ENCODE results near the gene METTL3. TPM values are rescaled to one million over a fixed set of nuclear protein-coding genes. Genes with fewer than 3 reads are reported as not detected.

The METTL3 gene
- total RNA-seq, 4 donors from 2014 or later: 40.6 to 64.4 (median 48.0) TPM

DNA sequence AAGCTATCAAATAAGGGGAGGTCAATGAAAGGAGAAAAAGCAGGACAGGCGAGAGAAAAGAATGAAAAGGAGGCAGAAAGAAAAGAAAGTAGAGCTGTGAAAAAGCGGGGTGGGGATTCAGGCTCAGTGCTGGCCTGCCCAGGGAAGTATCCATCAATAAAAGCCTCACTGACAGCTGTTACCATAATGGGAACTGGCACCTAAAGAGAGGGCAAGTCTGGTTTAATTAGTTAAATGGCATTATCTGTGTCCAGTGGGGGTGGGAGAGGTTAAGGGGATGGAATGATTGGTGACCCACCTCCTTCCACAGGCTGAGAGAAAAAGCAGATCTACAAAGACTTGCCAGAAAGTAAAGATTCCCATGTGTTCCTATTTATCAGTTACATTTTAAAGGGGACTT lies 7.6 kb upstream of the METTL3 start:
- Histone ChIP-seq H3K36me3 (peaks cover 0 to 17% (median 2%) of the 10 kb centered on the region in 4 donors), H3K9me3 (no peaks in the 10 kb centered on the region), H3K27me3 (no peaks in the 10 kb centered on the region), H3K4me3 (no peak overlapping the region), H3K4me1 (no peaks in the 10 kb centered on the region), H3K27ac (replicated peaks in 1 of 4) (no peak overlapping the region)
- TF ChIP-seq, protein P1, sequence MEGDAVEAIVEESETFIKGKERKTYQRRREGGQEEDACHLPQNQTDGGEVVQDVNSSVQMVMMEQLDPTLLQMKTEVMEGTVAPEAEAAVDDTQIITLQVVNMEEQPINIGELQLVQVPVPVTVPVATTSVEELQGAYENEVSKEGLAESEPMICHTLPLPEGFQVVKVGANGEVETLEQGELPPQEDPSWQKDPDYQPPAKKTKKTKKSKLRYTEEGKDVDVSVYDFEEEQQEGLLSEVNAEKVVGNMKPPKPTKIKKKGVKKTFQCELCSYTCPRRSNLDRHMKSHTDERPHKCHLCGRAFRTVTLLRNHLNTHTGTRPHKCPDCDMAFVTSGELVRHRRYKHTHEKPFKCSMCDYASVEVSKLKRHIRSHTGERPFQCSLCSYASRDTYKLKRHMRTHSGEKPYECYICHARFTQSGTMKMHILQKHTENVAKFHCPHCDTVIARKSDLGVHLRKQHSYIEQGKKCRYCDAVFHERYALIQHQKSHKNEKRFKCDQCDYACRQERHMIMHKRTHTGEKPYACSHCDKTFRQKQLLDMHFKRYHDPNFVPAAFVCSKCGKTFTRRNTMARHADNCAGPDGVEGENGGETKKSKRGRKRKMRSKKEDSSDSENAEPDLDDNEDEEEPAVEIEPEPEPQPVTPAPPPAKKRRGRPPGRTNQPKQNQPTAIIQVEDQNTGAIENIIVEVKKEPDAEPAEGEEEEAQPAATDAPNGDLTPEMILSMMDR (IDR thresholded peaks at IDR 0.05): no peak
- WGBS: 67% methylated on average over 2 of the region's 2 CpGs
- no peak for DNase-seq (ENCODE audit: extremely low spot score)
- intact Hi-C loops (cut with DNase I): no loop called here

GRCh38 chr14:21514341-21514740 lies 3.2 kb upstream of the METTL3 start:
- intact Hi-C loops (cut with DNase I): loop anchor here (5.0 kb wide), 1 partner anchor 37 kb away; the partner anchor contains the start of genes RAB2B and TOX4
- Histone ChIP-seq H3K36me3 (no peaks in the 10 kb centered on the region), H3K4me3 (no peak overlapping the region), H3K27ac (replicated peaks in 1 of 4) (no peak overlapping the region), H3K27me3 (no peaks in the 10 kb centered on the region), H3K9me3 (no peaks in the 10 kb centered on the region), H3K4me1 (peaks cover 12 to 17% (median 15%) of the 10 kb centered on the region in 4 donors)
- no peak for TF ChIP-seq POLR2AphosphoS5 (IDR thresholded peaks at IDR 0.05)
- WGBS: 100% methylated on average over 1 of the region's 1 CpG
- DNase-seq (ENCODE audit: extremely low spot score): no peak

GRCh38 chr14:21509432-21510143 lies 1.6 kb downstream of the METTL3 start:
- TF ChIP-seq EP300 (IDR thresholded peaks at IDR 0.05) (no peak), POLR2AphosphoS5 (IDR thresholded peaks at IDR 0.05) (no peak), POLR2A (IDR thresholded peaks at IDR 0.05; ENCODE audit: low read depth) (no peak)
- TF ChIP-seq, protein P1 (IDR thresholded peaks at IDR 0.05): no peak
- no peak overlapping the region for H3K27ac ChIP-seq (replicated peaks in 1 of 4)
- no peaks in the 10 kb centered on the region for H3K9me3 ChIP-seq
- H3K27me3 ChIP-seq: no peaks in the 10 kb centered on the region
- H3K36me3 ChIP-seq: peaks cover 0 to 17% (median 4%) of the 10 kb centered on the region in 4 donors
- WGBS: 85% methylated on average over 6 of the region's 6 CpGs
- DNase-seq (ENCODE audit: extremely low spot score): no peak
- intact Hi-C loops (cut with DNase I): loop anchor here (5.0 kb wide), 1 partner anchor 32 kb away; the partner anchor contains the start of genes RAB2B and TOX4
- peaks cover 12 to 39% (median 37%) of the 10 kb centered on the region in 4 donors for H3K4me1 ChIP-seq
- peak overlapping the region in 3 of 4 donors; percentile 72 to 92 (median 74) for H3K4me3 ChIP-seq

DNA sequence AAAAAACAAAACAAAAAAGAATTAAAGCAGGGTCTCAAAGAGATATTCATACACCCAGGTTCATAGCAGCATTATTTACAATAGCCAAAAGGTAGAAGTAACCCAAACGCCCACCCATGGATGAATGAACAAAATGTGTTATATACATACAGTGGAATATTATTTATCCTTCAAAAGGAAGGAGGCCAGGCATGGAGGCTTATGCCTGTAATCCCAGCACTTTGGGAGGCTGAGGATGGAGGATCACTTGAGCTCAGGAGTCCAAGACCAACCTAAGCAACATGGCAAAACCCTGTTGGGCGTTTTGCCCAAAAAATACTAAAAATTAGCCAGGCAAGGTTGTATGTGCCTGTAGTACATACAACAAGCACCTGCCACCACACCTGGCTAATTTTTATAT lies 4.6 kb downstream of the METTL3 start:
- DNase-seq (ENCODE audit: extremely low spot score): no peak
- intact Hi-C loops (cut with DNase I): no loop called here
- WGBS: 87% methylated on average over 2 of the region's 2 CpGs
- Histone ChIP-seq H3K4me3 (no peak overlapping the region), H3K9me3 (no peaks in the 10 kb centered on the region), H3K27ac (replicated peaks in 1 of 4) (no peak overlapping the region), H3K36me3 (peaks cover 7 to 39% (median 25%) of the 10 kb centered on the region in 4 donors), H3K27me3 (no peaks in the 10 kb centered on the region), H3K4me1 (peaks cover 12 to 37% (median 36%) of the 10 kb centered on the region in 4 donors)
- TF ChIP-seq EP300 (IDR thresholded peaks at IDR 0.05): no peak
- TF ChIP-seq, protein P1 (IDR thresholded peaks at IDR 0.05): no peak
- TF ChIP-seq POLR2A (IDR thresholded peaks at IDR 0.05; ENCODE audit: low read depth): no peak
- TF ChIP-seq POLR2AphosphoS5 (IDR thresholded peaks at IDR 0.05): no peak

DNA sequence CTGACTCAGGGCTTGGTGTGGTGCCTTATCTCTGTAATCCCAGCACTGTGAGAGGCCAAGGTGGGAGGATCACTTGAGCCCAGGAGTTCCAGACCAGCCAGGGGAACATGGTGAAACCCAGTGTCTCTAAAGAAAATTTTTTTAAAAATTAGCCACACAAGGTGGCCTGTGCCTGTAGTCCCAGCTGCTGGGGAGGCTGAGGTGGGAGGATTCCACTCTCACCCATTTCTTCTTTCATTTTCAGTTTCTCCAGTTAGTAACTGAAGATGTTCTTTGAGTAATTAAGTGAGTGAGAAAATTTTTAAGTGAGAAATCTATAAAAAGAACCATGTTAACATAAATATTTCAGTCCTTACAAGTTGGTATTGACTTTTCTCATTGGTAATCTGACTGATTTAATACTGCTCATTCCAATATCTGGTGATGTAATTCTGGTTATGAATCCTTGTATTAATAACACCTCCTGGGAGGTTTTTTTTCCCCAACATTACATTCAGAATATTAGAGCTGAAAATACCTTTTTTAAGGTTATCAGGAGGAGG lies 6.1 kb downstream of the METTL3 start:
- no peaks in the 10 kb centered on the region for H3K9me3 ChIP-seq
- H3K36me3 ChIP-seq: peaks cover 7 to 54% (median 40%) of the 10 kb centered on the region in 4 donors
- no peaks in the 10 kb centered on the region for H3K27me3 ChIP-seq
- no peak for DNase-seq (ENCODE audit: extremely low spot score)
- TF ChIP-seq POLR2AphosphoS5 (IDR thresholded peaks at IDR 0.05) (no peak), POLR2A (IDR thresholded peaks at IDR 0.05; ENCODE audit: low read depth) (no peak), EP300 (IDR thresholded peaks at IDR 0.05) (no peak)
- TF ChIP-seq, protein P1 (IDR thresholded peaks at IDR 0.05): no peak
- no peak overlapping the region for H3K27ac ChIP-seq (replicated peaks in 1 of 4)
- intact Hi-C loops (cut with DNase I): no loop called here
- H3K4me3 ChIP-seq: no peak overlapping the region
- peaks cover 8 to 32% (median 30%) of the 10 kb centered on the region in 4 donors for H3K4me1 ChIP-seq
